ENCODE data around the gene STAP1.

- TF ChIP-seq, protein P1, sequence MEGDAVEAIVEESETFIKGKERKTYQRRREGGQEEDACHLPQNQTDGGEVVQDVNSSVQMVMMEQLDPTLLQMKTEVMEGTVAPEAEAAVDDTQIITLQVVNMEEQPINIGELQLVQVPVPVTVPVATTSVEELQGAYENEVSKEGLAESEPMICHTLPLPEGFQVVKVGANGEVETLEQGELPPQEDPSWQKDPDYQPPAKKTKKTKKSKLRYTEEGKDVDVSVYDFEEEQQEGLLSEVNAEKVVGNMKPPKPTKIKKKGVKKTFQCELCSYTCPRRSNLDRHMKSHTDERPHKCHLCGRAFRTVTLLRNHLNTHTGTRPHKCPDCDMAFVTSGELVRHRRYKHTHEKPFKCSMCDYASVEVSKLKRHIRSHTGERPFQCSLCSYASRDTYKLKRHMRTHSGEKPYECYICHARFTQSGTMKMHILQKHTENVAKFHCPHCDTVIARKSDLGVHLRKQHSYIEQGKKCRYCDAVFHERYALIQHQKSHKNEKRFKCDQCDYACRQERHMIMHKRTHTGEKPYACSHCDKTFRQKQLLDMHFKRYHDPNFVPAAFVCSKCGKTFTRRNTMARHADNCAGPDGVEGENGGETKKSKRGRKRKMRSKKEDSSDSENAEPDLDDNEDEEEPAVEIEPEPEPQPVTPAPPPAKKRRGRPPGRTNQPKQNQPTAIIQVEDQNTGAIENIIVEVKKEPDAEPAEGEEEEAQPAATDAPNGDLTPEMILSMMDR (IDR thresholded peaks at IDR 0.05): no peak
- no peak for TF ChIP-seq POLR2AphosphoS5 (IDR thresholded peaks at IDR 0.05)
Observed at GRCh38 chr4:67550451-67550850, 8.1 kb upstream of the STAP1 start.

All from upper lobe of left lung (tissue), 4 donors.